Osteocyte (in vitro differentiated cells): ENCODE data around the gene FADS2. TPM values are rescaled to one million over a fixed set of nuclear protein-coding genes. Genes with fewer than 3 reads are reported as not detected.

Source experiments
- DNase-seq: peaks from one replicate; pipeline ENCODE4 v3.0.0; 2021; ENCODE audit warnings: mixed read lengths; ENCODE audit not compliant: unreplicated experiment; ENCODE audit errors: extremely low spot score
- H3K27ac Mint-ChIP-seq: one replicate; pipeline ENCODE4 v1.8.0; 2021; ENCODE audit warnings: mild to moderate bottlenecking, mixed read lengths; ENCODE audit not compliant: unreplicated experiment
- H3K27me3 Mint-ChIP-seq: one replicate; pipeline ENCODE4 v1.8.0; 2021; ENCODE audit warnings: mixed read lengths; ENCODE audit not compliant: unreplicated experiment
- H3K36me3 Mint-ChIP-seq: one replicate; pipeline ENCODE4 v1.8.0; 2021; ENCODE audit warnings: mixed read lengths; ENCODE audit not compliant: unreplicated experiment
- H3K4me1 Mint-ChIP-seq: one replicate; pipeline ENCODE4 v1.8.0; 2021; ENCODE audit warnings: mixed read lengths; ENCODE audit not compliant: unreplicated experiment
- H3K4me3 Mint-ChIP-seq: one replicate; pipeline ENCODE4 v1.8.0; 2021; ENCODE audit warnings: mild to moderate bottlenecking, moderate library complexity, mixed read lengths; ENCODE audit not compliant: unreplicated experiment
- H3K9me3 Mint-ChIP-seq: one replicate; pipeline ENCODE4 v1.8.0; 2021; ENCODE audit warnings: mixed read lengths; ENCODE audit not compliant: unreplicated experiment
- CTCF ChIP-seq: fragments of 200-600 bp; sonication (generic); IDR thresholded peaks from 2 replicates; pipeline ENCODE4 v1.5.0; 2021; ENCODE audit warnings: antibody characterized with exemption, mild to moderate bottlenecking, moderate library complexity
- total RNA-seq: library from RNA; stranded (reverse); gene quantifications from 2 replicates; pipeline ENCODE4 v1.2.1, GENCODE V29; 2021

The FADS2 gene
- total RNA-seq, 1 donor from 2014 or later, result 207 TPM

- Mint-ChIP-seq H3K9me3 (no peaks in the 10 kb centered on the region), H3K27me3 (no peaks in the 10 kb centered on the region), H3K4me1 (peaks cover 24% of the 10 kb centered on the region), H3K4me3 (no peak overlapping the region), H3K36me3 (peaks cover 11% of the 10 kb centered on the region), H3K27ac (peak overlapping the region; percentile 11)
- TF ChIP-seq CTCF, result no peak
- DNase-seq, result no peak
Measured at GRCh38 chr11:61869429-61869707, 41.3 kb downstream of the FADS2 start.

DNA sequence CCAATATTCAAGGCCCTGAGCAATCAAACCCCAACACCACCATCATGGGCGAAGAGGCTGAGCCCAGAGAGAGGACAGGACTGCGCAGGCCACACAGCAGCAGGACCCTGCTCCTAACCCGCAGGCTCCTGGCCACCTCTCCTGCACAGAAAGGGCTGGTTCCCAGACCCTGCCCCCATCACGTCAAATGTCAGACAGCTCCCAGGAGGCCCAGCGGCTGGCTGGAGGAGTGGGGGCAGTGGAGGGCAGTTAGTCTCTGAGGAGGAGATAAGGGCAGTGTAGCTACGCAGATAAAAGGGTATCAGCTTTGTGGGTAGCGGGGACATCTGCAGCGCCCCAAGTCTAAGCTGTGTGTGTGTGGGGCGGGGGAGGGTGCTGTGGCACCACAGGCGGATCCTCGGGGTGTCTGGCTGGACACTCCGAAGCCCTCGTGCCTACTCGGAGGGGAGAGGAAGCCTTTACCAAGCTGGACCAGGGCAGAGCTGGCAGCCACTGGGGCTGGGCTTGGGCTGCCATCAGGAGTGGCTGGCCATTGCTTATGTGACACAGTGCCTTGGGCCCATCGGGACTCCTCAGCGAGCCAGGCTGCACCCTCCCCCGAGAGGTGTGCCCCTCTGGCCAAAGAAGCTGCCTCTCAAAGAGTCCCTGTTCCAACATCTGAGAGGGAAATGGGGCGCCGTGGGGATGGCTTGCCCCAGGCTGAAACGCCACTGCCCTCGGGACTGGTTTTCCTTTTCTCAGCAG lies 41.8 kb downstream of the FADS2 start:
- Mint-ChIP-seq H3K4me3 (no peak overlapping the region), H3K36me3 (peaks cover 8% of the 10 kb centered on the region), H3K4me1 (peaks cover 29% of the 10 kb centered on the region), H3K27me3 (no peaks in the 10 kb centered on the region), H3K9me3 (no peaks in the 10 kb centered on the region), H3K27ac (peak overlapping the region; percentile 11)
- no peak for TF ChIP-seq CTCF
- peak; percentile 83 for DNase-seq

GRCh38 chr11:61870541-61871031 lies 42.5 kb downstream of the FADS2 start:
- H3K4me1 Mint-ChIP-seq, result peaks cover 34% of the 10 kb centered on the region
- TF ChIP-seq CTCF, result no peak
- peak overlapping the region; percentile 84 for H3K27ac Mint-ChIP-seq
- DNase-seq, result peak; percentile 78
- no peaks in the 10 kb centered on the region for H3K9me3 Mint-ChIP-seq
- peaks cover 5% of the 10 kb centered on the region for H3K36me3 Mint-ChIP-seq
- no peak overlapping the region for H3K4me3 Mint-ChIP-seq
- H3K27me3 Mint-ChIP-seq, result no peaks in the 10 kb centered on the region

- Mint-ChIP-seq H3K9me3 (no peaks in the 10 kb centered on the region), H3K4me3 (peak overlapping the region; percentile 53), H3K4me1 (peaks cover 35% of the 10 kb centered on the region), H3K36me3 (no peaks in the 10 kb centered on the region), H3K27me3 (no peaks in the 10 kb centered on the region), H3K27ac (peak overlapping the region; percentile 84)
- peak; percentile 94 for DNase-seq
- TF ChIP-seq CTCF, result peak; percentile 99
Measured at GRCh38 chr11:61871158-61871597, 43.1 kb downstream of the FADS2 start.

DNA sequence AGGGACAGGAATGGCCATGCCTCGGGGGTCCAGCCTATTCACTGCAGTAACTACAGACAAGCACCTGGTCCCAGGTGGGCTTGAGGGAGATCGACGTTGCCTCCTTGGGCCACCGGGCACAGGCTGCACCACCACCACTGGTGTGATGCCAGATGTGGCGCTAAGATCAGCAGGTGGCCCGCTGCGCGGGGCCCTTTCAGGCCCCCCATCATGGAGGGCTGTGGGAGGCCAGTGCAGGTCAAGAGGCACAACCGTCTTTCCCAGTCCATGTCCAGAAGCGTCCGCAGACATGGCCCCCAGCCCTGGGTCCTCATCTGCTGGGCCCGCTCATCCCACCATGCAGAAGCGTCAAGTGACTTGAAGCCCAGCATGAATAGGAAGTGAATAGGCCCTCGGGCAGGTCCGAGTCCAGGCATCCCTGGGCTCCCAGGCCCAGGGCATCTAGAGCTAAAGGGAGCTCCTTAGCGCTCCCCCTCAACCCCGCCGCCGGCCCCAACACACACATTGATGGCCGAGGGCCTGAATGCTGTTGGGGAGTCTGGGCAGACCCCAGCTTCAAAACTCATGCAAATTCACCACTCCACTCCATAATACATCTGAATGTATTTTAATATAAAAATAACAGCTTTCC lies 45.0 kb downstream of the FADS2 start:
- no peak for TF ChIP-seq CTCF
- Mint-ChIP-seq H3K27ac (no peak overlapping the region), H3K4me3 (no peak overlapping the region), H3K9me3 (no peaks in the 10 kb centered on the region), H3K4me1 (peaks cover 35% of the 10 kb centered on the region), H3K36me3 (peaks cover 10% of the 10 kb centered on the region), H3K27me3 (no peaks in the 10 kb centered on the region)
- peak; percentile 78 for DNase-seq
